NCI-H1105 (cell line): ENCODE measurements around the gene NPTXR.
A peak's percentile ranks its signal among the peaks of the same experiment; 100 is the strongest.

Source experiments
- DNase-seq: peaks from one replicate; lab custom pipeline; 2025; lab: John Stamatoyannopoulos, UW

The NPTXR gene

DNA sequence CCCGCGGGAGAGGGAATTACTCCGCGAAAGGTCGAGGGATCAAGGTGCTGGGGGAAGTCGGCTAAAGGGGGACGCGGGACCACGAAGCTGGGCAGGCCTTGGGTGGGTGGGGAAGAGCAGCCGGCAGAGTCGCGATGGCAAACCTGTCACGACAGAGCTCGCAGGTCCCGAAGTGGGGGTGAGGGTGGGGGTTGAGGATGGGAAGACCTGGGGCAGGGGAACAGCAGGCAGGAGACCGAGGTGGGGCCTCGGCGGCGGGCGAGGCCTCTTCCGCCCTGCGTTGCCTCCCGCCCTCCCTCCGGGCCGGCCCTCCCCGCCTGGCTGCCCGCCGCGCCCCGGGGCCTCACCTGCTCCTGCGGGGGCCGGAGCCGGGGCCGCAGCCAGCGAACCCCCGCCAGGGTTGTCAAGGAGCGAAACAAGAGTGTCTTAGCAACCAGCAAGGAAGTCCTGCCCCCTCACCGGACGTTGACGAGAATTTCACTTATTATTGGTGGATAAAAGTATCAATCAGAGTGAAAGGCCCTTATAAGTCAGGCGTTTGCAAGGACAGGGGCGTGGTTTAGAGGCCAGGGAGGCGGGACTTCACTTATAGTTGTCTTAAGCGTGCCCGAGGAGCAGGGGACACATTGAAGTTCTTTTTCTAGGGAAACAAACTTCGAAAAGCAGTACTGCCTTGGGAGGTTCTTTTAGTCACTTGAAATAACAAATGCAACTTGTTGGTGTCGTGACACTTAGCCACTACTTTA lies 49.9 kb downstream of the NPTXR start, which contains the start of gene DNAL4:
DNAL4 (minus strand) TSS at position 423 of the 746 bp plus-strand sequence. CDS start 11,412 bp downstream, outside the sequence.
- DNase-seq, result peak; percentile 96

DNA sequence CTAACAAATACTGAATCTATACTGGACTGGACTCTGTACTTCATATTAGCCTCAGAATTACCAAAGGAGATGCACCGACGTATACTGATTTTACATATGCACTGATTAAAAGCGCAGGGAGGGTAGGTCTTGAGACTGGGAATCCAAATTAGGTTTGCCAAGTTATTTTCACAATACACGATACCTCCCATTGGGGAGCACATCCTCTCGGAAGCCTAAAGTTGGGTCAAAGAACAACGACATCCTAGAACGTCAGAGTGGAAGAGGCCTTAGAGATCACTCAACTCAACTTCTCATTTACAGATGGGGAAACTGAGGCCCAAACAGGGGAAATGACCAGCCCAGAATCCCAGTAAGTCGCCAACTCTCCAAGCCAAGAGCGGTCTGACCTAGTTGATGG lies 50.5 kb downstream of the NPTXR start:
- DNase-seq, result no peak

DNA sequence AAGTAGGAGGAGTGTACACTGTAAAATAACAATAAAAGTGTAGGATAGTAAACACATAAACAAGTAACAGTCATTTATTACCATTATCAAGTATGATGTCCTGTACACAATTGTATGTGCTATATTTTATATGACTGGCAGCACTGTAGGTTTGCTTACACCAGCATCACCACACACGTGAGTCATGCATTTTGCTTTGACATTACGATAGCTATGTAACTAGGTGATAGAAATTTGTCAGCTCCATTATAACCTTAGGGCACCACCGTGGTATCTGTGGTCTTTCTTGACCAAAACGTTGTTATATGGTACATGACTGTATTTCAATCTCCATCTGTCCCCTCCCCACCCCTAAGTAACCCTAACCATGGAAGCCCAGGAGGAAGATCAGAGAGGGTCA lies 51.0 kb downstream of the NPTXR start:
- no peak for DNase-seq

DNA sequence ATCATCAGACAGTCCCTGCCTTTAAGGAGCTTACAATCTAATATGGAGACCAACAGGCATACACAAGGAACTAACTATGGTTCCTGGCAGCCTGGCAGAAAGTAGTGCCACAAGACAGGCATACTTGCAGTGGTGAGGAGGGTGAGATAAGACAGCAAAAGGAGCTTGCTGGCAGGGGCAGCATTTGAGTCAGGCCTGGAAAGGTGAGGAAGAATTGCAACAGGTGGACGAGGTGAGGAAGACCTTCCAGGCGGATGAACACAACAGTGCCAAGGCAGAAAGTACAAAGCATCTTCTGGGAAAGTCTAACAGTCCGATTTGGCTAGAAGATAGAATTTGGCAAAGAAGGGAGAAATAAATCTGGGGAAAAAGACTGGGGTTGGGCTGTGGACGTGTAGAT lies 54.2 kb downstream of the NPTXR start:
- DNase-seq, result no peak

DNA sequence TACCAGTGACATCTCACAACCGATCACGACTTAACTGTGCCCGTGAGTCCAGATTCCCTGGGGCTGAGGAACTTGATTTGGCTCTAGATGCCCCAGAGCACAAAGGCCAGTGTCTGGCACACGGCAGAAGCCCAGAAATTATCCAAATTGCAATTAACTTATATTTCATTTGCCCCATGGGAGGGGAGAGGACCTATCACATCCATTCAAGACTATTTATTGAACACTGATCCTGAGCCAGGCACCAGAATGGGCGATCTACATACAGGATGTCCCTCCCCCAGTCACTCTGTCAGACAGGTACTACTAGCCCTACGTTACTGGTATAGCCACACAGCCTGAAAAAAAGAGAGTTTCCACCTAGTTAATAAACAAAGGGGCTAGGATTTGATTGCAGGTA lies 55.0 kb downstream of the NPTXR start:
- DNase-seq, result peak; percentile 22

DNA sequence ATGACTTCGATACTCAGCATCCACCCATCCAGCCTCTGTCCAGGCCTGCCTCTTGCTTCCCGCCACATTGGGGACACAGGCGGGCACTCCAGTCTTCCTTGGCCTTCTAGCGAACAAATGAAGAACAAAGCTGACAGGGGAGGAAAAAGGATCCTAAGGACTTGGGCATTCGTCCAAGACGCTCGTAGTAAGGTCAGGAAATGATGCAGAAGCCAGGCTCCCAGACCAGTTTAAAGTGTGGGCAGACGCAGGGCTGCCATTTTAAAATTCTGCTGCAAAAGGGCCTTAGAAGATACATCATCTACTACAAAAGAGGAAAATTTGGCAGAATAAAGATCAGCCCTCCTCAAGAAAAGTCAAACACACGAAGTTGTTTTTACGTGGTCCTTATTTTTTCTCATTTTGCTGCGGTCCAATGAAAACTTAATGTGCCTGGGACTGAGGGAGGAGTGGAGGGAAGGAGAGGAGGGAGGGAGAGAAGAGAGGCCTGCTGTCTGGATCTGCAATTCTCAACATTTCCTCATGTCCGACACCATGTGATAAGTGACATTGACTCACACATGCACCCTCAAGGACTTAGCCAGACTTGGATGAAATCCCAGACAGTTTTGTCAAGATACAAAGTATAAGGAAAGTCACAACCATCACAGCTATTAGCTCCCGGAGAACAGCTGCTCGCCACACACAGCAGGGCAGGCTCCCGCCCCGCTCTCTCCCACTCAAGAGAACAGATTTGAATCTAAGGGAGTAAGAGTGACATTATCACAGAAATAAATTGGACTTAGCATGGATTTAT lies 55.6 kb downstream of the NPTXR start:
- DNase-seq, result peak; percentile 76

DNA sequence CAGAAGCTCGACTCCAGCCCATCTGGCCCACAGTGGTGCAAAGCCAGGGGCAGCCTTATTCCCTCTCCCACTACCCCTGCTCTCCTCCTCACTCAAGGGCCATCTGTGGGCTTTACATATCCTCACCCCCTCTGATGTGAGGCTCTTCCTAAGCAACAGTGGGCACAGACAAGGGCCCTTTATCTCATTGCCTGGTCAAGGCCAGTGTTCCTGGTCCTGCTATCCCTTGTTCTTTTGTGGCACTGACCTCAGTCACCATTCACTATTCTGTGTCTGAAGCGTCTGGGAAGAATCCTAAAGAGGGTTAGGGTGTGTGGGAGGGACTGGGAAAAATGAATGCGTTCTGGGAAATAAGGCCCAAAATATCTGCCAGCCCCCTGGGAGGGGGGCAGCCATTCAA lies 57.2 kb downstream of the NPTXR start:
- no peak for DNase-seq

DNA sequence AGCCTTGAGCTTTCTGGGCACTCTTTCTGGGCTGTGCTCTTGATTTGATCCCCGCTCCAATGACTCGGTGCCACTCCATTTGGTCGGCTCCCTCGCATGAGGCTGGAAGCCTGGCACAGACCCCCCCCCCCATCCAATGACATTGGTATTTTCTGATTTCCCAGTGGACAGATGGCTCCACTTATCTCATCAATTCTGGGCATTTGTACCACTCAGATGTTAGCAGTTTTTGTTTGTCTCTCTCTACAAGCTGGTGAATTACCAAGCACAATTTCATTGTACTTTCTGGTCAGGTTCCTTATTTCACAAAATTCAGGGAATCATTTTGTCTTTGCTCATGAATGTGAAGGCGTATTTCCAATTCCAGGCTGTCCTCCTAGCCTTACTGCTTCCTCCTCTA lies 59.0 kb downstream of the NPTXR start:
- DNase-seq, result no peak

DNA sequence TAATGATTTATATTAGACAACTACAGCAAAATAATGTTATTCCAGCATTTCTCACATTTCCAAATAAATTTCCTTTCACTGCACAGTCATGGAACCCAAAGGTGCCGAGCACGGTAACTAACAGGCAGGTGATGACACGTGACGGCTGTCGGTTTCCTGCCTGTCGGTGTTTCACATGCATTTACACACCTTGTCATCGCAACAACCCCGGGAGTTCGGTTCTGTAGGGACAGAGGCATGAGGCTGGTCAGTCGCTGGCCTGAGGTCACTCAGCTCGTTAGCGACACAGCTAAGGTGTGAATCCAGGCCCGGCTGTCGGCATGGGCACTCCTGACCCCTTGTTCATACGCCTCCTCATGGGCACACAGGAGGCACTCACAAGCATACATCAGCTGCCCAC lies 59.8 kb downstream of the NPTXR start:
- DNase-seq, result no peak

DNA sequence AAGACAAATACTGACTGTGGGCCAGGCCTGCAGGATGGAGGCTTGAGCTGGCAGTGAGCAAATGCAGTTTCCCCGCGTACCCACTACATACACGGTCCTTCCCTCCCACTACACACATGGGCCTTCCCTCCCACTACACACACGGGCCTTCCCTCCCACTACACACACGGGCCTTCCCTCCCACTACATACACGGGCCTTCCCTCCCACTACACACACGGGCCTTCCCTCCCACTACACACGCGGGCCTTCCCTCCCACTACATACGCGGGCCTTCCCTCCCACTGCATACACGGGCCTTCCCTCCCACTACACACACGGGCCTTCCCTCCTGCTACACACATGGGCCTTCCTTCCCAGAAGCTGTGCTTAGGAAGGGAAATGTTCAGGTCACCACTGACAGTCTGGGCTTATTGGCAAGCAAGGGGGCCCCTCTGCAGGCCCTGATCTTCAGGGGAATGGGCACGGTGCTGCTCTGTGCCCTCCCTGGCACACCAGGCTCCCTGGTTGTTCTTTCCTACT lies 60.7 kb downstream of the NPTXR start:
- DNase-seq, result no peak

DNA sequence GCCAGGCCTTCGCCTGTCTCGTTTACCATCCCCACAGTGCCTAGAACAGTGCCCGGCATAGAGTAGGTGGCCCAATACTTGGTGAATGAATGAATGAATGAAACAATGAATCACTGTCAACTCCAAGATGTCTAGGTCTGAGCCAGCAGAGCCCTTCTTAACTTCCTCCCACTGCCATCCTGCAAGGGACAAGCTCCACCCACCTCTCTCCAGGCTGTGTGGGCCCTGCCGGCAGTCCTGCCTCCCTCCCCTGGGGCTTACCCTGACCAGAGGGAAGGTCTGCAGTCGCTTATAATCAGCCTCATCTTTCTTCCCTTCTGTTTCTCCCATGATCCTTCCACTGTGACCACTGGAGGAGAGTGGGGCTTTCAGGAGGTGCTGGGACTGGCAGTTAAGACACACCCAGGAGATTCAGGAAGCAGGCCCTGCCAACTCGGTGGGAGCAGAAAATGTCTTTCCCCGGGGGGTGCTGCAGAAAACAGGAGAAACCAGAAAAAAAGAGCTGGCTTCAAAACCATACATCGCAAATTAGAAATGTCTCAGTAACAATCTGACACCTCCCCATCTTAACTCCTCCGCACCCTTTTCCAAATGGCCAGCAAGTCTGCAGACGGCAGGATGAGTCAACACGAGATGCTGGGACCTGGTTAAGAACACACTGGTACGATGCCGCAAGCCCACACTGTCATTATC lies 61.3 kb downstream of the NPTXR start:
- no peak for DNase-seq

DNA sequence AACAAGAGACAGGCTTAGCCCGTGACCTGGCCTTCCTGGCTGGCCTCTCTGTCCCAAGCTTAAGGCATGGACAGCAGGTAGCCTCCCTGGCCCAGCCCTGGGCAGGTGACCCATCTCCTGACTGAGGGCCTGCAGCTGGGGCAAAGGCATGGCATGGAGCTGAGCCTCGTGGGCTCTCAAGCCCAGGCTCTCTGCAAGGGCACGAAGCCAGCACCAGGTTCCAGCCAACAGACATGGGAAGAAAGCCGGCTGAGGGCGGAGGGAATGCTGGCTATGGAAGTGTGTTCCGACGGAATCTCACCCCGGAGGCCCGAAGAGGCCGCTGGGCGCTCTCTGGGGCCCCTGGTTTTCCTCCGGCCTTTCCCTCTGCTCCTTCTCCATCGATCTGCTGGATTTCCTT lies 62.8 kb downstream of the NPTXR start:
- no peak for DNase-seq

DNA sequence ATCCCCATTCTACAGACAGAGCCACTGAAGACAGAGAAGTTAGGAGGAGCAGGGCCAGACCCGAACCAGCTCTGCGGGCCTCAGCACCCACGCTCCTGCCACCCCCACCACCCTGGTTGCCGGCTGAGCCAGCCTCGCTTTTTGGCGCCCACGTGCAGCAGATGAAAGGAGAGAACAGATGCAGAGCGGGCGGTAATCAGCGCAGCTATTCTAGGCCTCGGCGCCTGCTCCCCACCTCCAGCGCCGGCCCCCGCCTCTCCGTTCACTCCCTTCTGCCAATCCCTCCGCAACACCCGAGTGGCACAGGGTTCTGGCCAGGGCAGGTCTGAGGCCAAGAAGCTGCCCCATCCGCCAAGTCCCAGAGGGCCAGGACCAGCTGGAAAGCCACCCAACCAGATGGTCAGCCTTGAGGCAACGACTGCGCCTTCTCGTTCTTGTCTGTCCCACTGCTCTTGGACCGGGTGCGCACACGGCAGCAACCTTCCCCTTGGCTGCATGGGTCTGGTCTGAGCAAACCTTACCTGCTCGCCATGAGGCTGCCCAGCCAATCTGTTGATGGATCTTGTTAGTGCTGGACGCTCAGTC lies 66.6 kb downstream of the NPTXR start:
- no peak for DNase-seq

DNA sequence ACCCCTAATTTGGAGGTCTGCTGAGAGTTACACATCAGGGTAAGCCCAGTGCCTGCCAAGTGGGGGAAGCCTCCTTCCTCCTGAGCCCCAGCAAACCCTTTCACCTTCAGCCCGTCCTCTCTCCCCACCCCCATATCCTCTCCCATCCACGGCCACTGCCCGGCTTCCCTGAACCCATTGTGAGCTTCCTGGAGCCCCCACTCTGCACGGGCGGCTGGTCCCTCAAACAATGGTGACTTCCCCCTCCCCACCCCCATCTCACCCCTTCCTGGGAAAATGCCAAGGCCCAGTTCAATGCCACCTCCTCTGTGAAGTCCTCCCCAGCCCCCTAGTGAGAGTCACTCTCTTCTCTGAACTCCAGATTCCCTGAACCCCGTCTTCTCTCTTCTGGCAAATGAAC lies 67.7 kb downstream of the NPTXR start:
- DNase-seq, result no peak

DNA sequence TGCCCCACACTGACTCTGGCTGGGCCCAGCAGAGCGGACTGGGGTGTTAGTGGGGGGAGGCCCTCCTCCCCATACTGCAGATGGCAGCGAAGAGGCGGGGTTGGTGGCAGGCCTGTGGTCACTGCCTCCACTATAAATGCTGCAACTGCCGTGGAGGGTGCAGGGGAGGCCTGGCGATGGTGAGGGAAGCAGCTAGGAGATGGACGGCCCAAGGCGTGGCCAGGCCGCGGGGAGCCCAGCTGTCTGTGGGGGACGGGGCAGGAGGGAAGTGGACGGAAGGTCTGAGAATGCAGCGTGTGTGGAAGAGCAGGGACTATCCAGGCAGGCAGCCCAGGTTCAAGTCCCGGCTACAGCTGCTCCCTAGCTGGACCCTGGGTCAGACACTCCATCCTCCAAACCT lies 68.2 kb downstream of the NPTXR start:
- no peak for DNase-seq

DNA sequence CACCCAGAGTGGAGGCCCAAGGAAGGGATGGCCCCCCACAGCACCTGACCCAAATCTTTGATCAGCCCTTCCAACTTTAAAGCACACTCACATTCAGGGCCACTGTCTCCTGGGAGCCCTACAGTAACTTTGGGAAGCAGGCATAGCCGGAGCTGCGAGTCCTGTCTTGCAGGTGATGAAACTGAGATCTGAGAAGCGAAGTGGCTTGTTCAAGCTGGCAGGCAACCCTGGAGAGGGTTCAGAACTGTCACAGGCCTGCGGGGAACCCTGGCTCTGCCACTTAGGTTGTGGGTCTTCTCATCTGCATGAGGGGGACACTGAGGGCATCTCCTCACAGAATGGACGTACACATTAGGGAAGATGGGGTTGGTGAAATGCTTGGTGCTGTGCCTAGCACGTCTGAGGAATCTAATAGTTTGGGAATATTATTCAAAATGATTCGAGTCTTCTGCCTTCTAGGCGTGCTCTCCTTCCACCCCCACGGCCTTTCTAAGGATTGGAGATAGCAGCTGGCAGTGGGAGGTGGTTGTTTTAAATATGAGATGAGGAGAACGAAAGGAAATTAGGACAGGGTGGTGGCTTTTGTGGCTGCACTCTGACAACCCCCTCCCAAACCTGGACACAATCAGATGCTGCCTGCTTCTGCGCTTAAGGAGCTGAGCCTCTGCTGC lies 69.2 kb downstream of the NPTXR start:
- DNase-seq, result no peak

DNA sequence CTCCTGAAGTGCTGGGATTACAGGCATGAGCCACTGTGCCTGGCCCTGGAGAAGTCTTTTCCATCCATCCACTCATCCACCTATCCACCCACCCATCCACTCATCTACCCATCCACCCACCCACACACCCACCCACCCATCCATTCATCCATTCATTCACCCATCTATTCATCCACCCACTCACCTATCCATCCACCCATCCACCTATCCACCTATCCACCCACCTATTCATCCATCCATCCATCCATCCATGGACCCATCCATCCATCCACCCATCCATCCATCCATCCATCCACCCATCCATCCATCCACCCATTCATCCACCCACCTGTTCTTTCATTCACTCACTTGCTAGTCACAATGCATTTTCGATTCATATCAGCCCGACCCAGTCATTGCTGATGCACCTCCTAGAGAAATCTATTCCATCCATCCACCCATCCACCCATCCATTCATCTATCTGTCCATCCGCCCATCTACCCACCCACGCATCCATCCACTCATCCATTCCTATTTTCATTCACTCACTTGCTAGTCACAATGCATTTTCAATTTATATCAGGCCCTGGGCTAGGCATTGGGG lies 70.4 kb downstream of the NPTXR start:
- no peak for DNase-seq

DNA sequence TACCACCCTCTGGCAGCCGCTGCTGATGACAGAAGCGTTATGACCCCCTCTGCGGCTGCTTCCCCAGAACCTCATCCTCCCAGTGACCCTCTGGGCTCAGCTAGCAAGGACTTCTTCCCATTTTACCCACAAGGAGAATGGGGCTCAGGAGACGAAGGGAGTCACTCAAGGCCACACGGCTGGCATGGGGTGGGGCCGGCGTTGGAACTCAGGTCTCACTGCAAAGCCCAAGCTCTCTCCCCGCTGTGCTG lies 71.3 kb downstream of the NPTXR start:
- no peak for DNase-seq

DNA sequence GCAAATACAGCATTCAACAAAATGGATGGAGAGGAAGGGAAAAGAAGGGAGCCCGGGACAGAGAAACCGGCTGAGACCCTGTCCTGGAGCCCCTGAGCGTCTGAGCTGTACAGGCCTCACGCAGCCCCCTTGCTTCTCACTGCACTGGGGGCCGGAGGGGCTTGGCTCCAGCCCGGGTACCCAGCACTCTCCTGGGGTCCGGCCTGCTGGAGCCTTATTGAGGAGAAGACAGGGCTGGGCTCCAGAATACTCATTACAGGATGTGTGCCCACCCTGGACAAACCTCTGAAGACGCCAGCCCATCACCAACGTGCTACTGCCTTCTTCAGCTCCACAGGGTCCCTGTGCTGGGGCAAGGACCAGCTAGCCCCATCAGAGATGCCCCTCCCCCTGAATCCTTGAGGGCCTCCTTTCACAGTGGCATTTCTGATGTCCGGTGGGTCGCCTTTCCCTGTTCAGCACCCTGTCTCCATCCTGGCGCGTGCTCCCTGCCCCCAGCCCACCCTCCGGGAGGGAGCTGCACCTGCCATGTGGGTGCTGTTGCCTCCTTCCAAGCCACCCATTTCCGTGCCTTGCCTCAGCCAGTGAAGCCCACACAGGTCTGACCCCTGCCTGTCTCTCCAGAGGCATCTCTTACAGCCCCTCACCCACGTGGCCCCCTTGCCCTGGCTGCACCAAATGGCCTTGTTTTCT lies 73.4 kb downstream of the NPTXR start:
- no peak for DNase-seq
